ENCODE measurements around the gene MAL.
A peak's percentile ranks its signal among the peaks of the same experiment; 100 is the strongest.

MAL gene

GRCh38 chr2:95026471-95027368, 1.2 kb downstream of the MAL start:
- DNase-seq (ENCODE audit: extremely low read depth, insufficient read length): no peak
- TF ChIP-seq CTCF (IDR thresholded peaks at IDR 0.05; ENCODE audit: insufficient read depth, low read length, poor library complexity, severe bottlenecking): no peak
- Histone ChIP-seq H3K4me3 (replicated peaks; ENCODE audit: low read depth, low read length) (peak overlapping the region; percentile 68), H3K36me3 (ENCODE audit: control insufficient read depth, insufficient read depth, low read length) (no peaks in the 10 kb centered on the region), H3K27me3 (replicated peaks; ENCODE audit: control insufficient read depth, insufficient read depth, low read length) (no peaks in the 10 kb centered on the region)

GRCh38 chr2:95027369-95027720, 1.8 kb downstream of the MAL start:
- no peaks in the 10 kb centered on the region for H3K27me3 ChIP-seq (replicated peaks; ENCODE audit: control insufficient read depth, insufficient read depth, low read length)
- no peak for TF ChIP-seq CTCF (IDR thresholded peaks at IDR 0.05; ENCODE audit: insufficient read depth, low read length, poor library complexity, severe bottlenecking)

GRCh38 chr2:95029898-95030341, 4.4 kb downstream of the MAL start:
- Histone ChIP-seq H3K27me3 (replicated peaks; ENCODE audit: control insufficient read depth, insufficient read depth, low read length) (no peaks in the 10 kb centered on the region), H3K36me3 (ENCODE audit: control insufficient read depth, insufficient read depth, low read length) (no peaks in the 10 kb centered on the region), H3K4me3 (replicated peaks; ENCODE audit: low read depth, low read length) (no peak overlapping the region)
- no peak for DNase-seq (ENCODE audit: extremely low read depth, insufficient read length)
- no peak for TF ChIP-seq CTCF (IDR thresholded peaks at IDR 0.05; ENCODE audit: insufficient read depth, low read length, poor library complexity, severe bottlenecking)

More at GRCh38 chr2:95027369-95027720, 1.8 kb downstream of the MAL start:
- H3K4me3 ChIP-seq (replicated peaks; ENCODE audit: low read depth, low read length): no peak overlapping the region; the same call in none of the 2 replicates
- no peak for DNase-seq (ENCODE audit: extremely low read depth, insufficient read length)
- no peaks in the 10 kb centered on the region for H3K36me3 ChIP-seq (ENCODE audit: control insufficient read depth, insufficient read depth, low read length)

- no peak for DNase-seq (ENCODE audit: extremely low read depth, insufficient read length)
- Histone ChIP-seq H3K36me3 (ENCODE audit: control insufficient read depth, insufficient read depth, low read length) (no peaks in the 10 kb centered on the region), H3K4me3 (replicated peaks; ENCODE audit: low read depth, low read length) (no peak overlapping the region), H3K27me3 (replicated peaks; ENCODE audit: control insufficient read depth, insufficient read depth, low read length) (no peaks in the 10 kb centered on the region)
- no peak for TF ChIP-seq CTCF (IDR thresholded peaks at IDR 0.05; ENCODE audit: insufficient read depth, low read length, poor library complexity, severe bottlenecking)
Measured at GRCh38 chr2:95030496-95030895, 5.0 kb downstream of the MAL start.

- Histone ChIP-seq H3K36me3 (ENCODE audit: control insufficient read depth, insufficient read depth, low read length) (no peaks in the 10 kb centered on the region), H3K27me3 (replicated peaks; ENCODE audit: control insufficient read depth, insufficient read depth, low read length) (no peaks in the 10 kb centered on the region), H3K4me3 (replicated peaks; ENCODE audit: low read depth, low read length) (no peak overlapping the region)
- TF ChIP-seq CTCF (IDR thresholded peaks at IDR 0.05; ENCODE audit: insufficient read depth, low read length, poor library complexity, severe bottlenecking): no peak
- no peak for DNase-seq (ENCODE audit: extremely low read depth, insufficient read length)
Measured at GRCh38 chr2:95031076-95031725, 5.7 kb downstream of the MAL start.

All from GM06990 (cell line).